K562 (cell line): ENCODE results near the gene STEAP3.

Source experiments
- CTCF ChIP-seq, 3 experiments: IDR thresholded peaks in 2 of 3; conservative IDR thresholded peaks in 1 of 3; 2 replicates each; pipeline ENCODE4 v1.5.1; 2011 to 2012; ENCODE audit warnings: low read length in 3 of 3, mild to moderate bottlenecking in 3 of 3, control low read depth in 2 of 3, improper control_type of control experiment in 1 of 3, inconsistent platforms in 1 of 3, low read depth in 1 of 3, mixed read lengths in 1 of 3, moderate library complexity in 1 of 3; ENCODE audit not compliant: insufficient read depth in 2 of 3
- CXXC5 ChIP-seq: fragments of 250-450 bp; sonication (Bioruptor Pico); IDR thresholded peaks from 2 replicates; pipeline ENCODE4 v1.8.0; 2022; ENCODE audit warnings: inconsistent platforms, mild to moderate bottlenecking, moderate library complexity

- TF ChIP-seq CXXC5 (CRISPR knock-in tag), result no peak
- TF ChIP-seq CTCF (IDR thresholded peaks at IDR 0.05 in 2 of 3, conservative IDR thresholded peaks at IDR 0.05 in 1 of 3; ENCODE audit: insufficient read depth in 2 of 3, low read depth in 1 of 3, low read length in 3 of 3), result no peak
Observed at GRCh38 chr2:119232666-119232993, 9.0 kb downstream of the STEAP3 start.
